GM12891 (cell line): ENCODE data around the gene UQCR10.

Experiments
- DNase-seq: peaks from one replicate; pipeline ENCODE4 v3.0.0; 2011; ENCODE audit warnings: low spot score; ENCODE audit not compliant: insufficient read length
- FAIRE-seq: peaks from 2 replicates; lab custom pipeline; 2011; peaks lifted over from hg19 to GRCh38; lab: Jason Lieb, UNC
- PAX5 ChIP-seq: IDR thresholded peaks from 2 replicates; pipeline ENCODE4 v1.6.1; 2011; ENCODE audit warnings: low read length, moderate library complexity, mild to moderate bottlenecking; ENCODE audit not compliant: insufficient read depth, severe bottlenecking
- POLR2A ChIP-seq: IDR thresholded peaks from 2 replicates; pipeline ENCODE4 v1.6.1; 2011; ENCODE audit warnings: low read depth, low read length, control low read depth
- POLR2AphosphoS5 ChIP-seq: IDR thresholded peaks from 2 replicates; pipeline ENCODE4 v1.6.1; 2011; ENCODE audit warnings: low read depth, low read length, control low read depth
- POU2F2 ChIP-seq: IDR thresholded peaks from 2 replicates; pipeline ENCODE4 v1.6.1; 2011; ENCODE audit warnings: low read depth, mild to moderate bottlenecking, control low read depth, low read length, moderate library complexity
- SPI1 ChIP-seq: IDR thresholded peaks from 2 replicates; pipeline ENCODE4 v1.6.1; 2011; ENCODE audit warnings: low read depth, low read length, control low read depth
- TAF1 ChIP-seq: IDR thresholded peaks from 2 replicates; pipeline ENCODE4 v1.6.1; 2011; ENCODE audit warnings: low read depth, low read length, control low read depth

The UQCR10 gene

DNA sequence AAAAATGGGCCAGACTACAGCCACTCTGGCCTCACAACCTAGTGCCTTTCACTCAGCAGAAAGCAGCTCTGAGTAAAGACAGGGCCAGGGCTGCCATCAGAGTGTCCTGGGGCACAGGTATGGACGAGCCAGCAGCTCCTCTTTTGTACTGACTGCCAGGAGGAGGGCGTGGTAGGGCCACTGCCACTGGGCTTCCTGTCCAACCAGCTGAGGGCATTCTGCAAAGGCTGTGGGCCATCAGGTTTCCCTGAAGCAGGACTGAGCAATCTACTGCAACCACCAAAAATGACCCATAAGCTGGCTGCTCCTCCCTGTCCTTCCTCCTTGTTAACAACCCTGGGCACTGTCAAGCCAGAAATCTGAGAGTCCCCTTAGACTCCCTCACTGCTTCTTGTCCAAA, 37.8 kb downstream of the UQCR10 start:
- FAIRE-seq (no peak), DNase-seq (no peak)
- TF ChIP-seq TAF1 (no peak), SPI1 (no peak)

DNA sequence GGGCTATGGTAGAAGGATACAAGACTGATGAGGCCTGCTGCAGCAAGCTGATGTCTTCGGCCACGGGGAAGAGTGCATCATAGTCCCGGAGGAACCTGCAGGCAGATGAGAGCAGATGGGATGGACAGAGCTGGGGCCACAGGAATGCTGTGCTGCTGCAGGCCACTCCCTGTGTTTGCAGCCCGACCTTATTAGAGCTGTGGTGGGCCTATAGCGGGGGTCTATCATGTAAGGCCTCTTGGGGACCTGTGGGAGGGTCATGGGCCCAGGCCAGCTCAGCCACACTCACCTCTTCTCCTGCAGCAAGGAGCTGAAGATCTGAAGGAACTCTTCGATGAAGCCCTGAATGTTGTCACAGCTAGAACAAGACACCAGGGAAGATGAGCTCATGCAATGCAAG, 39.0 kb downstream of the UQCR10 start:
- DNase-seq (no peak), FAIRE-seq (no peak)
- TF ChIP-seq POLR2A, result no peak
- no peak for TF ChIP-seq TAF1
- TF ChIP-seq SPI1, result no peak
- TF ChIP-seq POLR2AphosphoS5, result no peak
- TF ChIP-seq PAX5, result no peak
- no peak for TF ChIP-seq POU2F2

DNA sequence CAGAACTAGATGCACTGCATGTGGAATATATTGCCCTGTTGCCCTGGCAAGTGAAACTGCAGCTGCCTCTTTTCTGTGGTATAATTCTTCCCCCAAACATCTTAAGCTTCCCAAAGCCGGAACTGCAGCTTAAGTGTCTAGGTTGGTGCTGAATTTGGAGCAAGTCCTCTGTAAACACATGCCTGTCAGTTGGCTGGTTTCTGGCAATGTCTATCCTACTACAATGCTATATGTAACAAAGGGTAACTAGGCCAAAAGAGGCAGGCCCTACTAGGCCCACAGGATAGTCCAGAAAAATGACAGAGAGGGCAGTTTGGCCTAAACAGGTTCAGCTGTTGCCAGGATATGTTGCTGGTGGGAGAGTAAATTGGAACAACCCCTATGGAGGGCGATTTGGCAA, 43.0 kb downstream of the UQCR10 start:
- no peak for FAIRE-seq
- no peak for DNase-seq
- no peak for TF ChIP-seq PAX5
- no peak for TF ChIP-seq TAF1
- no peak for TF ChIP-seq SPI1
- TF ChIP-seq POU2F2, result no peak
- no peak for TF ChIP-seq POLR2A
- no peak for TF ChIP-seq POLR2AphosphoS5

DNA sequence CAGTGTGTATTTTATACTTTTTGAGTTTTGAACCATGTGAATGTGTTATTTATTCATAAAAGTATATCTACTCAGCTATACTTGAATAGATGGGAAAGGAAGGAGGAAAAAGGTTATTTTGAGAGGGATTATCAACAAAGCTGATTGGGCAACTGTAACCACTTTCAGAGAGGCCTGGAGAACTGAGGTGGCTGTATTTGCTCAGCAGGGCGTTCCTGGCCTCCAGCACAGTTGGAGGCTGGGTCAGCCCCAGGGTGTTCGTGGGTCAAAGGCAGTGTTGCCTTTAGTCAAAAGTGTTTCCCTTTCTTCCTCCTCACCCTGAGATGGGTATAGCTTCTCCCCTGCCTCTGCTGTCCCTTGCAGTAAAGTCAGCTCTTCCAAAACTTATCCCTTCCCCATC, 44.2 kb downstream of the UQCR10 start:
- no peak for DNase-seq
- no peak for FAIRE-seq
- TF ChIP-seq POLR2AphosphoS5 (no peak), POU2F2 (no peak), TAF1 (no peak), POLR2A (no peak), PAX5 (no peak), SPI1 (no peak)

DNA sequence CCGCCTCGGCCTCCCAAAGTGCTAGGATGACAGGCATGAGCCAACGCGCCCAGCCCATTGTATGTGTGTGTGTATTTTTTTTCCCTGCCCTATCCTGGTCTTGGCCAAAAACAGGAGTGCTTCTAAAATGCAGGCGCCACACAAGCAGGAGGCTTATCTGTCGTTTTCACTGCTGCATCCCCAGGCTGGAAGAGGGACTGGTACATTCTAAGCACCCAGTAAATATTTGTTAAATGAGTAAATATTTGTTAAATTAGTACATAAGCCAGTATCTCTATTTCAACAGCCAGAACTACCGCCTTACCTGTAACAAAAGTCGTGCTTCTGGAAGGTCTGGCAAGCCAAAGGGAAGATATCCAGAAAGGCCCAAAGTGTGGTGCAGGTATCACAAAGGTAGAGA, 46.0 kb downstream of the UQCR10 start:
- no peak for FAIRE-seq
- TF ChIP-seq SPI1 (no peak), PAX5 (no peak), POU2F2 (no peak), TAF1 (no peak), POLR2A (no peak), POLR2AphosphoS5 (no peak)

DNA sequence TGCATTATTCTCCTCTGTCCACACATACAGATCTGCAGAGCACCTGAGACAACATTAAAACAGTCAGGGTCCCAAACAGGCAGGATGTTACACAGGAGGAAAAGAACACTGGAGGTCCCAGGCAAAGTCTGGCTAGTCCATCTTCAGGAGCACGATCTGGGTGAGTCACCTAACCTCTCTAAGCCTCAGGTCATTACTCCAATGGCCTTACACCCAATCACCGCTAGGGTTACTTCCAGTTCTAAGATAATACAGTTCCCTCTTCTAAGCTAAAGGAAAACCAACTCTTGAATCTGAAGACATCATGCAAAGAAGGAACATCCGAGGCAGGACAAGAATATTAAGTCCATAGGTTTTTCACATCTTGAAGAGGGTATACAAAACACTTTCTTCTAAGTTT, 46.4 kb downstream of the UQCR10 start:
- TF ChIP-seq POLR2AphosphoS5 (no peak), TAF1 (no peak), POU2F2 (no peak), PAX5 (no peak)
- FAIRE-seq (no peak), DNase-seq (no peak)

More for the DNA sequence above, 46.0 kb downstream of the UQCR10 start:
- DNase-seq, result no peak

DNA sequence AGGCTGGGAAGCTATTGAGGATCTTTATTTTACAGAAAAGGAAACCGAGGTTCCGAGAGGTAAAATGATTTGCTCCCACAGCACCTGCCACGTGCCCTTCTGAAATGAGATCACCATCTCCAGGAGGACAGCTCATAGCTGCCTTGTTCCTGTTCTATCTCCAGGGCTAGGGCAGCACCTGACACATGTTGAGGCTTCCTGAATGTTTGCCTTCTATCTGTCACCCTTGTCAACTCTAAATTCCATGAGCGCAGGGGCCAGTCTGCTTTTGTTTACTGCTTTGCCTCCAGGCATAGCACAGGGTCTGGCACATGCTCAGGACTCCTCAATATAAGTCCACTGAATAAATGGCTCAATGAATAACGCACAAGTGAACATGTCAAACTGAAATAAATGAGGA, 46.8 kb downstream of the UQCR10 start:
- FAIRE-seq, result no peak

DNA sequence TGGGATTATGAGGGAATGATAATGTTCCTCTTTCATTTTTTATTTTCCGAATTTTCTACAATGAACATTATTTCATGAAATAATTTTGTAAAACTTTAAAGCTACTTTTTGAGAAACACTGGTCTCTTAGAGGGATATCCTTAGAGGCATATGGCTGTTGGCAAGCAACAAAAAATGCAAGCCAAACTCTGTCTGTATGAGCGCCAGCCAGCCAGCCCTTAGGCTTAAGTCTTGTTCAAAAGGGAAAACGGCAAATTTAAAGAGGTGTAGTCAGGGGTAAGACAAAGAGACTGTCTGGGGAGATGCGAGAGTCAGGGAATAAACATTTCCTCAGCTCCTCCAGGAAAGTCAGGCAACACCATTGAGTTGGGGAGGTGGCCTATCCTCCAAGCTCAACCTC, 48.4 kb downstream of the UQCR10 start:
- DNase-seq (no peak), FAIRE-seq (no peak)
- TF ChIP-seq POU2F2 (no peak), POLR2AphosphoS5 (no peak), POLR2A (no peak), PAX5 (no peak), SPI1 (no peak), TAF1 (no peak)

More for the DNA sequence above, 46.8 kb downstream of the UQCR10 start:
- no peak for DNase-seq
- TF ChIP-seq POLR2AphosphoS5 (no peak), POU2F2 (no peak), SPI1 (no peak), PAX5 (no peak), TAF1 (no peak), POLR2A (no peak)

DNA sequence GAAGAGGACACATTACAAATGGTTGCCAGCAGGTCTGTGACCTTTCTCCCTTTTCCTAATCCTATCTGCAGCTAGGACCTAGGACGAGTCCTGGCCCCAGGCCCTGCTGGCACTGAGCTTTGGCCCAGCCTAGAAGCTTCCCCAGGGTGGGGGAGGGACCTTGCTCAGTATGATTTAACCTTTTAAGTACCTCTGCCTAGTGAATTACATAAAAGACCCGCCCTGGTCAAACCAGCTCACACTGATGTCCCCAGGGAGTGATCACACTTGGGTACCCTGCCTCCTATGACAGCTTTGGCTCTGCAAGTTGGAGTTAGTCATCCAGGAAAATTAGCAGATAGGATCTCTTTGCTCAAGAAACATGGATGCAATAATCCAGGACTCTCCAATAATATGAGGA, 49.0 kb downstream of the UQCR10 start:
- TF ChIP-seq POU2F2 (no peak), POLR2A (no peak), SPI1 (no peak), POLR2AphosphoS5 (no peak), PAX5 (no peak), TAF1 (no peak)
- FAIRE-seq, result no peak

DNA sequence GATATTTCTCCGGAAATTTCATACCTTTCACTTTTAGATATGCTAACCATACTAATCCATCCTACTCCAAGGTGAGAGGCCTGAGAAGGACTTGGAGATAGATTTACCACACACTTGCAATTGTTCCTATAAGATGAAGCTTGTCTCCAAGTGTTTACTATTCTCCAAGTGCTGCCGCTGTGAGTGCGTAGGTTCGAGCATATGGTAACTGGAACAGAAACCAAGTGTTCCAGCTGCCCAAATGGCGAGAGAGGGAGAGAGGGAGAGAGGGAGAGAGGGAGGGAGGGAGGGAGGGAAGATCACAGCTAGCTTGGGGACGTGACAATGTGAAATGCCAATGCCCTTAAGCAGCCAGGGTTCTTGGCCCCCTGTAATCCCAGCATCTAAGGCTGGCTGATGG, 49.4 kb downstream of the UQCR10 start:
- no peak for DNase-seq
- TF ChIP-seq POLR2AphosphoS5, result no peak
- TF ChIP-seq TAF1, result no peak
- no peak for TF ChIP-seq POU2F2
- TF ChIP-seq SPI1, result no peak
- no peak for TF ChIP-seq PAX5
- TF ChIP-seq POLR2A, result no peak
- no peak for FAIRE-seq

More for the DNA sequence above, 49.0 kb downstream of the UQCR10 start:
- DNase-seq, result no peak
